Cardiac muscle cell (in vitro differentiated cells and primary cell): ENCODE results near the gene PROC. TPM values are rescaled to one million over a fixed set of nuclear protein-coding genes. Genes with fewer than 3 reads are reported as not detected.

Source experiments
- DNase-seq, 2 donors: peaks; one replicate each; pipeline versions ENCODE4 v3.0.0 to v3.0.0-alpha.2; 2010 to 2017; ENCODE audit warnings: low read depth in 1 of 2, low spot score in 1 of 2
- H3K27ac ChIP-seq: fragments of 200-600 bp; sonication (generic); 2 replicates; pipeline ENCODE4 v1.5.1; 2016
- H3K27me3 ChIP-seq: fragments of 200-600 bp; sonication (generic); 2 replicates; pipeline ENCODE4 v1.6.0; 2016; ENCODE audit warnings: control low read depth
- H3K36me3 ChIP-seq: fragments of 200-600 bp; sonication (generic); 2 replicates; pipeline ENCODE4 v1.5.1; 2016; ENCODE audit warnings: control low read depth
- H3K4me1 ChIP-seq: fragments of 200-600 bp; sonication (generic); 2 replicates; pipeline ENCODE4 v1.8.1; 2017; ENCODE audit warnings: low read depth, mild to moderate bottlenecking, mixed run types
- H3K4me3 ChIP-seq: fragments of 200-600 bp; sonication (generic); 2 replicates; pipeline ENCODE4 v1.5.1; 2016; ENCODE audit warnings: mild to moderate bottlenecking
- H3K9me3 ChIP-seq: fragments of 200-600 bp; sonication (generic); 2 replicates; pipeline ENCODE4 v1.5.1; 2017; ENCODE audit warnings: low read depth, mild to moderate bottlenecking, control low read depth
- CTCF ChIP-seq: IDR thresholded peaks from 2 replicates; pipeline ENCODE4 v1.5.1; 2012; ENCODE audit warnings: low read depth, mild to moderate bottlenecking, low read length
- polyA plus RNA-seq: library from polyadenylated mRNA; unstranded; fragments of >200 nt; fragmentation: Nextera tagmentation; extraction: Ambion mirVana; gene quantifications from 2 replicates; pipeline ENCODE4 v1.2.1, GENCODE V29; 2016
- total RNA-seq: library from RNA; depleted of rRNA; stranded (reverse); fragments of >200 nt; gene quantifications from 2 replicates; pipeline ENCODE4 v1.2.3, GENCODE V29; 2016

Gene PROC
- total and polyA plus RNA-seq, 2 experiments from 2014 or later, result not detected

- Histone ChIP-seq H3K36me3 (no peaks in the 10 kb centered on the region), H3K4me1 (no peaks in the 10 kb centered on the region), H3K9me3 (no peaks in the 10 kb centered on the region), H3K27me3 (no peaks in the 10 kb centered on the region), H3K27ac (no peak overlapping the region), H3K4me3 (no peak overlapping the region)
- no peak for DNase-seq
- no peak for TF ChIP-seq CTCF
Observed at GRCh38 chr2:127431408-127432023, 13.3 kb downstream of the PROC start.

GRCh38 chr2:127434515-127434914 lies 16.3 kb downstream of the PROC start:
- H3K36me3 ChIP-seq, result no peaks in the 10 kb centered on the region
- H3K4me1 ChIP-seq, result no peaks in the 10 kb centered on the region
- no peak for TF ChIP-seq CTCF

GRCh38 chr2:127437056-127437455 lies 18.8 kb downstream of the PROC start:
- H3K27ac ChIP-seq, result no peak overlapping the region

More at GRCh38 chr2:127434515-127434914, 16.3 kb downstream of the PROC start:
- Histone ChIP-seq H3K9me3 (no peaks in the 10 kb centered on the region), H3K4me3 (no peak overlapping the region), H3K27me3 (no peaks in the 10 kb centered on the region), H3K27ac (no peak overlapping the region)
- no peak for DNase-seq

GRCh38 chr2:127437781-127438726 lies 19.8 kb downstream of the PROC start:
- no peak for DNase-seq
- Histone ChIP-seq H3K27me3 (no peaks in the 10 kb centered on the region), H3K4me1 (no peaks in the 10 kb centered on the region), H3K27ac (no peak overlapping the region), H3K4me3 (no peak overlapping the region), H3K36me3 (no peaks in the 10 kb centered on the region), H3K9me3 (no peaks in the 10 kb centered on the region)
- no peak for TF ChIP-seq CTCF

More at GRCh38 chr2:127437056-127437455, 18.8 kb downstream of the PROC start:
- no peaks in the 10 kb centered on the region for H3K9me3 ChIP-seq
- no peaks in the 10 kb centered on the region for H3K4me1 ChIP-seq
- TF ChIP-seq CTCF, result no peak
- no peaks in the 10 kb centered on the region for H3K27me3 ChIP-seq
- H3K36me3 ChIP-seq, result no peaks in the 10 kb centered on the region
- H3K4me3 ChIP-seq, result no peak overlapping the region
- no peak for DNase-seq

GRCh38 chr2:127439343-127439742 lies 21.1 kb downstream of the PROC start:
- Histone ChIP-seq H3K4me1 (no peaks in the 10 kb centered on the region), H3K9me3 (no peaks in the 10 kb centered on the region), H3K4me3 (no peak overlapping the region), H3K27ac (no peak overlapping the region), H3K36me3 (no peaks in the 10 kb centered on the region), H3K27me3 (no peaks in the 10 kb centered on the region)
- DNase-seq, result no peak
- TF ChIP-seq CTCF, result no peak
